A673 (cell line): ENCODE measurements around the gene UGT1A8.

Experiments
- CTCF ChIP-seq: fragments of 300-800, 200-600 bp; sonication (generic); conservative IDR thresholded peaks from 2 replicates; pipeline ENCODE4 v1.5.1; 2017; ENCODE audit warnings: low read depth, mild to moderate bottlenecking, antibody characterized with exemption, low read length, moderate library complexity, mixed read lengths
- EZH2 ChIP-seq: fragments of 200-600 bp; sonication (generic); IDR thresholded peaks from 2 replicates; pipeline ENCODE4 v1.6.1; 2017; ENCODE audit warnings: borderline replicate concordance, low read depth, mild to moderate bottlenecking, mixed read lengths, antibody characterized with exemption, low read length; ENCODE audit not compliant: poor library complexity, severe bottlenecking

GRCh38 chr2:233794128-233794658 is 176.8 kb downstream of the UGT1A8 start:
- no peak for TF ChIP-seq CTCF
- no peak for TF ChIP-seq EZH2
